GM12865 (cell line): ENCODE measurements around the gene CD6.

Source experiments
- DNase-seq: peaks from one replicate; pipeline ENCODE4 v3.0.0; 2010; ENCODE audit warnings: low read depth
- H3K4me3 ChIP-seq: 2 replicates; pipeline ENCODE4 v1.5.1; 2011; ENCODE audit warnings: mild to moderate bottlenecking, low read depth, low read length, control low read depth
- CTCF ChIP-seq: IDR thresholded peaks from 2 replicates; pipeline ENCODE4 v1.5.1; 2011; ENCODE audit warnings: low read length, control low read depth, low read depth, inconsistent platforms; ENCODE audit not compliant: insufficient read depth; ENCODE audit errors: missing control alignments

The CD6 gene

GRCh38 chr11:61065955-61066638, 94.6 kb downstream of the CD6 start:
- TF ChIP-seq CTCF = no peak
- no peak overlapping the region for H3K4me3 ChIP-seq
- DNase-seq = peak; percentile 65

- no peak for TF ChIP-seq CTCF
- no peak for DNase-seq
- H3K4me3 ChIP-seq = no peak overlapping the region
Observed at GRCh38 chr11:61066645-61067044, 95.2 kb downstream of the CD6 start.

- H3K4me3 ChIP-seq = no peak overlapping the region
- no peak for DNase-seq
- TF ChIP-seq CTCF = no peak
Observed at GRCh38 chr11:61067782-61068446, 96.4 kb downstream of the CD6 start.

- no peak overlapping the region for H3K4me3 ChIP-seq
- DNase-seq = no peak
- no peak for TF ChIP-seq CTCF
Observed at GRCh38 chr11:61068581-61068980, 97.1 kb downstream of the CD6 start.

- H3K4me3 ChIP-seq = no peak overlapping the region
- no peak for DNase-seq
- TF ChIP-seq CTCF = no peak
Observed at GRCh38 chr11:61069427-61069826, 97.9 kb downstream of the CD6 start.
